Effector memory CD4-positive, alpha-beta T cell (primary cell): Measurements from ENCODE around the gene MXD3.
"Not testable (repeated sequence)": the region's sequence is repeated elsewhere in the genome, so short reads cannot be mapped to it uniquely, and the experiment has no call there.

ENCODE experiments used
- DNase-seq, 3 donors: peaks; one replicate each; pipeline ENCODE4 v3.0.0-alpha.2; 2020
- H3K27ac ChIP-seq: 2 replicates; pipeline ENCODE4 v1.7.0; 2013; ENCODE audit warnings: mild to moderate bottlenecking, low read length, moderate library complexity; ENCODE audit not compliant: insufficient read depth, poor library complexity, severe bottlenecking
- H3K27me3 ChIP-seq: replicated peaks from 2 replicates; pipeline ENCODE4 v1.7.0; 2013; ENCODE audit warnings: mild to moderate bottlenecking, low read length; ENCODE audit not compliant: insufficient read depth, control insufficient read depth, poor library complexity, severe bottlenecking
- H3K36me3 ChIP-seq: 2 replicates; pipeline ENCODE4 v1.7.0; 2013; ENCODE audit warnings: mild to moderate bottlenecking, low read length, moderate library complexity; ENCODE audit not compliant: control insufficient read depth, insufficient read depth
- H3K4me1 ChIP-seq: 2 replicates; pipeline ENCODE4 v1.7.0; 2013; ENCODE audit warnings: low read length, mild to moderate bottlenecking; ENCODE audit not compliant: control insufficient read depth, insufficient read depth, poor library complexity, severe bottlenecking
- H3K4me3 ChIP-seq: 2 replicates; pipeline ENCODE4 v1.7.0; 2013; ENCODE audit warnings: low read length, low read depth, mild to moderate bottlenecking; ENCODE audit not compliant: insufficient read depth, poor library complexity, severe bottlenecking
- H3K9me3 ChIP-seq: 2 replicates; pipeline ENCODE4 v1.7.0; 2013; ENCODE audit warnings: mild to moderate bottlenecking, low read length, moderate library complexity; ENCODE audit not compliant: control insufficient read depth
- total RNA-seq, 3 donors: gene quantifications; one replicate each; lab custom pipeline; 2026; lab: John Stamatoyannopoulos, UW

MXD3 gene
- total RNA-seq: 4.0 to 9.1 (median 5.2) reads per million in 3 donors

- H3K4me1 ChIP-seq: peaks cover 38% of the 10 kb centered on the region
- DNase-seq: peak; percentile 89 to 93 (median 89)
These were observed at the start of gene MXD3 for GRCh38 chr5:177311723-177312648. MXD3 (minus strand) TSS chr5:177311898; CDS start chr5:177311830, 68 bp downstream.

GRCh38 chr5:177360740-177361139, 49.0 kb upstream of the MXD3 start:
- H3K36me3 ChIP-seq, H3K4me3 ChIP-seq, H3K9me3 ChIP-seq, H3K27me3 ChIP-seq, DNase-seq: not testable (repeated sequence)
- H3K27ac ChIP-seq: peak overlapping the region; percentile 88
- peaks cover 75% of the 10 kb centered on the region for H3K4me1 ChIP-seq

More at GRCh38 chr5:177311723-177312648, at the start of gene MXD3:
- Histone ChIP-seq H3K9me3 (no peaks in the 10 kb centered on the region), H3K27ac (peak within 1 kb of the TSS; percentile 23), H3K36me3 (peaks cover 3% of the 10 kb centered on the region), H3K4me3 (peak within 1 kb of the TSS; percentile 58), H3K27me3 (no peaks in the 10 kb centered on the region)

GRCh38 chr5:177359860-177360259, 48.2 kb upstream of the MXD3 start:
- Histone ChIP-seq H3K4me1 (peaks cover 74% of the 10 kb centered on the region), H3K27me3 (no peaks in the 10 kb centered on the region), H3K27ac (peak overlapping the region; percentile 80), H3K4me3 (peak overlapping the region; percentile 1), H3K36me3 (peaks cover 4% of the 10 kb centered on the region), H3K9me3 (no peaks in the 10 kb centered on the region)
- DNase-seq: no peak

- Histone ChIP-seq H3K27me3 (no peaks in the 10 kb centered on the region), H3K4me3 (peak overlapping the region; percentile 90), H3K4me1 (peaks cover 70% of the 10 kb centered on the region), H3K9me3 (no peaks in the 10 kb centered on the region), H3K27ac (peak overlapping the region; percentile 80), H3K36me3 (peaks cover 4% of the 10 kb centered on the region)
- no peak for DNase-seq
These were observed 47.8 kb upstream of the MXD3 start for GRCh38 chr5:177359451-177359851.

GRCh38 chr5:177358370-177358819, 46.7 kb upstream of the MXD3 start:
- no peak for DNase-seq
- Histone ChIP-seq H3K27me3 (no peaks in the 10 kb centered on the region), H3K27ac (peak overlapping the region; percentile 80), H3K36me3 (peaks cover 4% of the 10 kb centered on the region), H3K4me3 (peak overlapping the region; percentile 90), H3K4me1 (peaks cover 60% of the 10 kb centered on the region), H3K9me3 (no peaks in the 10 kb centered on the region)

- Histone ChIP-seq H3K36me3 (peaks cover 4% of the 10 kb centered on the region), H3K27ac (peak within 1 kb of the TSS; percentile 80), H3K4me3 (peak within 1 kb of the TSS; percentile 90), H3K27me3 (no peaks in the 10 kb centered on the region), H3K4me1 (peaks cover 54% of the 10 kb centered on the region), H3K9me3 (no peaks in the 10 kb centered on the region)
- peak; percentile 54 to 59 (median 55) for DNase-seq
These were observed 46.0 kb upstream of the MXD3 start, which contains the start of gene RGS14 for GRCh38 chr5:177357459-177358351. RGS14 (plus strand) TSS chr5:177357924; CDS start chr5:177358025, 101 bp downstream.

- no peaks in the 10 kb centered on the region for H3K27me3 ChIP-seq
- H3K4me3 ChIP-seq: peak overlapping the region; percentile 90
- H3K4me1 ChIP-seq: peaks cover 51% of the 10 kb centered on the region
- no peak for DNase-seq
- peaks cover 4% of the 10 kb centered on the region for H3K36me3 ChIP-seq
- peak overlapping the region; percentile 80 for H3K27ac ChIP-seq
- no peaks in the 10 kb centered on the region for H3K9me3 ChIP-seq
These were observed 45.4 kb upstream of the MXD3 start for GRCh38 chr5:177357146-177357458.

- Histone ChIP-seq H3K27ac (peak overlapping the region; percentile 80), H3K36me3 (peaks cover 4% of the 10 kb centered on the region), H3K4me3 (no peak overlapping the region), H3K4me1 (peaks cover 50% of the 10 kb centered on the region), H3K9me3 (no peaks in the 10 kb centered on the region), H3K27me3 (no peaks in the 10 kb centered on the region)
- no peak for DNase-seq
These were observed 45.0 kb upstream of the MXD3 start for GRCh38 chr5:177356746-177357145.

- H3K36me3 ChIP-seq: peaks cover 4% of the 10 kb centered on the region
- H3K9me3 ChIP-seq: no peaks in the 10 kb centered on the region
- no peak overlapping the region for H3K4me3 ChIP-seq
- H3K27me3 ChIP-seq: no peaks in the 10 kb centered on the region
- H3K27ac ChIP-seq: no peak overlapping the region
- peaks cover 45% of the 10 kb centered on the region for H3K4me1 ChIP-seq
- DNase-seq: no peak
These were observed 44.1 kb upstream of the MXD3 start for GRCh38 chr5:177355868-177356168.
